GM12878 (cell line): Measurements from ENCODE around the gene THADA. TPM values are rescaled to one million over a fixed set of nuclear protein-coding genes. Genes with fewer than 3 reads are reported as not detected.

Experiments used
- BCL11A ChIP-seq: IDR thresholded peaks from 2 replicates; pipeline ENCODE4 v1.6.1; 2011; ENCODE audit warnings: low read depth, low read length
- BHLHE40 ChIP-seq, 2 experiments: fragments of 450-650 bp in 1 of 2; IDR thresholded peaks; 2 replicates each; pipeline ENCODE4 v1.6.1; 2011 to 2017; ENCODE audit warnings: low read depth in 2 of 2, borderline replicate concordance in 1 of 2, improper control_type of control experiment in 1 of 2, low read length in 1 of 2, mild to moderate bottlenecking in 1 of 2
- BMI1 ChIP-seq: fragments of 450-650 bp; IDR thresholded peaks from 2 replicates; pipeline ENCODE4 v1.6.1; 2016; ENCODE audit warnings: mild to moderate bottlenecking, moderate library complexity, borderline replicate concordance
- NBN ChIP-seq: fragments of 450-650 bp; IDR thresholded peaks from 2 replicates; pipeline ENCODE4 v1.6.1; 2016
- PAX8 ChIP-seq: fragments of 450-650 bp; IDR thresholded peaks from 2 replicates; pipeline ENCODE4 v1.6.1; 2017; ENCODE audit warnings: mild to moderate bottlenecking, moderate library complexity
- RAD51 ChIP-seq: fragments of 450-650 bp; IDR thresholded peaks from 2 replicates; pipeline ENCODE4 v1.6.1; 2016; ENCODE audit warnings: moderate library complexity, mild to moderate bottlenecking, inconsistent platforms
- RELB ChIP-seq: fragments of 450-650 bp; IDR thresholded peaks from 2 replicates; pipeline ENCODE4 v1.6.1; 2017; ENCODE audit warnings: low read depth, mild to moderate bottlenecking, moderate library complexity
- SREBF2 ChIP-seq: IDR thresholded peaks from 2 replicates; pipeline ENCODE4 v1.6.1; 2012; ENCODE audit warnings: mild to moderate bottlenecking, low read length
- polyA plus RNA-seq, 11 experiments: library from polyadenylated mRNA; depleted of rRNA in 4 of 11; unstranded in 6 of 11; stranded (reverse) in 5 of 11; fragments of >200 nt; fragmentation: Nextera tagmentation in 4 of 11; fragmentation: Illumina TruSeq in 1 of 11; extraction: Ambion mirVana in 4 of 11; extraction: Trizol in 1 of 11; gene quantifications; 1 replicate in 1 of 11; 2 replicates in 10 of 11; pipeline versions ENCODE4 v1.2.1 to v1.2.3, GENCODE V29; 2011 to 2016; ENCODE audit warnings: inconsistent platforms in 2 of 11, missing spikeins in 2 of 11, low read depth in 1 of 11
- total RNA-seq, 4 experiments: library from RNA; depleted of rRNA in 3 of 4; stranded (reverse); fragments of >200 nt in 3 of 4; fragmentation: Illumina TruSeq in 1 of 4; extraction: Trizol in 1 of 4; gene quantifications; 2 replicates each; pipeline versions ENCODE4 v1.2.1 to v1.2.3, GENCODE V29; 2013 to 2021
- TF ChIP-seq, protein P1 (sequence below): fragments of 450-650 bp; IDR thresholded peaks from 2 replicates; pipeline ENCODE4 v1.6.1; 2017; ENCODE audit warnings: antibody characterized with exemption, mild to moderate bottlenecking, moderate library complexity
- TF ChIP-seq, protein P2 (sequence below): fragments of 450-650 bp; conservative IDR thresholded peaks from 2 replicates; pipeline ENCODE4 v1.6.1; 2017; ENCODE audit warnings: mild to moderate bottlenecking, moderate library complexity

THADA gene
- total and polyA plus RNA-seq, 10 of the 15 experiments (the other 5 are each of a cell fraction or from before 2014, with no cell fraction given): 14.6 to 33.2 (median 23.2) TPM

DNA sequence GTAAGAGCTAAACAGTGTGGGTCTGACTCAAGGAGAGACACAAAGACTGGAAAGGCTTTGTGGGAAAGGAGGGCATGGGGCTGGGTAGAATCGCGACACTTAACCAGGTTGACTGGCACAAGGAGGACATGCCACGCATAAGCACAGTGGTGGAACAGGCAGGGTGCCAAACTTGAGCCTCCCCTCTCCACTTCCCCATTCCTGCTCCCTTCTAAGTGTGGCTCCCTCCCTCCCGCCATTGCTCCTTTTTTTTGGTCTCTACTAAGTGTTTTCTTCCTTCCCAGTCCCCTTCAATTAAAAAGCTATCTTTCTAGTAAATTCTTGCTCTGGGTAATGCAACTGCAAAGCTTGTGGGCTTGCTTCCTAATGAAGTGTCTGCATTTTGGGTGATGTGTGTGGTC lies 329.1 kb downstream of the THADA start (continued):
- TF ChIP-seq, protein P1, sequence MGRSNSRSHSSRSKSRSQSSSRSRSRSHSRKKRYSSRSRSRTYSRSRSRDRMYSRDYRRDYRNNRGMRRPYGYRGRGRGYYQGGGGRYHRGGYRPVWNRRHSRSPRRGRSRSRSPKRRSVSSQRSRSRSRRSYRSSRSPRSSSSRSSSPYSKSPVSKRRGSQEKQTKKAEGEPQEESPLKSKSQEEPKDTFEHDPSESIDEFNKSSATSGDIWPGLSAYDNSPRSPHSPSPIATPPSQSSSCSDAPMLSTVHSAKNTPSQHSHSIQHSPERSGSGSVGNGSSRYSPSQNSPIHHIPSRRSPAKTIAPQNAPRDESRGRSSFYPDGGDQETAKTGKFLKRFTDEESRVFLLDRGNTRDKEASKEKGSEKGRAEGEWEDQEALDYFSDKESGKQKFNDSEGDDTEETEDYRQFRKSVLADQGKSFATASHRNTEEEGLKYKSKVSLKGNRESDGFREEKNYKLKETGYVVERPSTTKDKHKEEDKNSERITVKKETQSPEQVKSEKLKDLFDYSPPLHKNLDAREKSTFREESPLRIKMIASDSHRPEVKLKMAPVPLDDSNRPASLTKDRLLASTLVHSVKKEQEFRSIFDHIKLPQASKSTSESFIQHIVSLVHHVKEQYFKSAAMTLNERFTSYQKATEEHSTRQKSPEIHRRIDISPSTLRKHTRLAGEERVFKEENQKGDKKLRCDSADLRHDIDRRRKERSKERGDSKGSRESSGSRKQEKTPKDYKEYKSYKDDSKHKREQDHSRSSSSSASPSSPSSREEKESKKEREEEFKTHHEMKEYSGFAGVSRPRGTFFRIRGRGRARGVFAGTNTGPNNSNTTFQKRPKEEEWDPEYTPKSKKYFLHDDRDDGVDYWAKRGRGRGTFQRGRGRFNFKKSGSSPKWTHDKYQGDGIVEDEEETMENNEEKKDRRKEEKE: no peak
- TF ChIP-seq SREBF2: no peak
- TF ChIP-seq, protein P2, sequence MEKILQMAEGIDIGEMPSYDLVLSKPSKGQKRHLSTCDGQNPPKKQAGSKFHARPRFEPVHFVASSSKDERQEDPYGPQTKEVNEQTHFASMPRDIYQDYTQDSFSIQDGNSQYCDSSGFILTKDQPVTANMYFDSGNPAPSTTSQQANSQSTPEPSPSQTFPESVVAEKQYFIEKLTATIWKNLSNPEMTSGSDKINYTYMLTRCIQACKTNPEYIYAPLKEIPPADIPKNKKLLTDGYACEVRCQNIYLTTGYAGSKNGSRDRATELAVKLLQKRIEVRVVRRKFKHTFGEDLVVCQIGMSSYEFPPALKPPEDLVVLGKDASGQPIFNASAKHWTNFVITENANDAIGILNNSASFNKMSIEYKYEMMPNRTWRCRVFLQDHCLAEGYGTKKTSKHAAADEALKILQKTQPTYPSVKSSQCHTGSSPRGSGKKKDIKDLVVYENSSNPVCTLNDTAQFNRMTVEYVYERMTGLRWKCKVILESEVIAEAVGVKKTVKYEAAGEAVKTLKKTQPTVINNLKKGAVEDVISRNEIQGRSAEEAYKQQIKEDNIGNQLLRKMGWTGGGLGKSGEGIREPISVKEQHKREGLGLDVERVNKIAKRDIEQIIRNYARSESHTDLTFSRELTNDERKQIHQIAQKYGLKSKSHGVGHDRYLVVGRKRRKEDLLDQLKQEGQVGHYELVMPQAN: no peak
- TF ChIP-seq BHLHE40 (IDR thresholded peaks at IDR 0.05; ENCODE audit: borderline replicate concordance in 1 of 2, low read depth in 2 of 2, low read length in 1 of 2): no peak
- TF ChIP-seq BCL11A: no peak
- TF ChIP-seq RELB: no peak
- no peak for TF ChIP-seq BMI1
- TF ChIP-seq PAX8: no peak
- TF ChIP-seq NBN: no peak
- TF ChIP-seq RAD51: no peak
- TF ChIP-seq, all 136 proteins: peak for 0
